Measurements from ENCODE around the gene ROBO1. TPM values are rescaled to one million over a fixed set of nuclear protein-coding genes. Genes with fewer than 3 reads are reported as not detected.
A peak's percentile ranks its signal among the peaks of the same experiment; 100 is the strongest.

Gene ROBO1
- total RNA-seq, 1 experiment from 2014 or later: 67.6 TPM

DNA sequence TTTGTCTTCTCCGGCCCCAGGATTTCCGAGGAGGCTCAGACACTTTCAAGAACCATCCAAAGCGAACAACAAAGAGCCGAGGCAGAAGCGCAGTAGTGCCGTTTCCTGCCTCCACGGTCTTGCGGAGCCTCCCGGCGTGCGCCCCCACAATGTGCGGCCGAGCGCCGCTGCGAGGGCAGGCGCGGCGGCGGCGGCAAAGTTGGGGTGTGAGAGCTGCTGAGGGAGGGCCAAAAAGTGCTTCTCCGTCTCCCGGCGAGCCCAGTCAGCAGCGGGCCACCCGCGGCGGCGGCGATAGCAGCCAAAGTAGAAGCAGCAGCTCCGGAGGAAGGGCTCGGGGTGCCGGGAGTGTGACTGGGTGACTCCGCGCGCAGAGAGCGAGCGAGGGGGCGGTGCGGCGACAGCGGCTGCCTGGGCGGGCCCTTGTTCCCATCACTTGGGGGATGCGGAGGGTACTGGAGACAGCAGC lies 749.1 kb downstream of the ROBO1 start:
- no TSS peak for BruUV-seq (replicated peaks)
- H3K36me3 ChIP-seq (ENCODE audit: insufficient read depth, low read length, poor library complexity, severe bottlenecking): no peaks in the 10 kb centered on the region
- peak overlapping the region; percentile 99 for H3K27ac ChIP-seq (ENCODE audit: low read depth, low read length, poor library complexity, severe bottlenecking)
- H3K4me3 ChIP-seq (ENCODE audit: low read depth, low read length, poor library complexity, severe bottlenecking): peak overlapping the region; percentile 91
- ChIA-PET POLR2A (ENCODE audit: low non-redundant PET) (interaction anchor here (0.6 to 0.7 kb wide), 2 partner anchors 28 to 407 kb away, joined by 3 read pairs; no protein-coding TSS in a partner anchor), CTCF (interaction anchor here (0.6 to 1.0 kb wide), 2 partner anchors 30 to 344 kb away, joined by 3 to 5 read pairs; no protein-coding TSS in a partner anchor)
- DNase-seq (ENCODE audit: low spot score): peak; percentile 87
- no peaks in the 10 kb centered on the region for H3K27me3 ChIP-seq (replicated peaks; ENCODE audit: insufficient read depth, low read depth, low read length, poor library complexity)
- TF ChIP-seq CTCF (conservative IDR thresholded peaks at IDR 0.05; ENCODE audit: low read depth, low read length): peak; percentile 42; the same call in 1 of the 2 replicates
- no peak for TF ChIP-seq EZH2 (IDR thresholded peaks at IDR 0.05; ENCODE audit: borderline replicate concordance, low read depth, low read length, poor library complexity, severe bottlenecking)
- no peaks in the 10 kb centered on the region for H3K9me3 ChIP-seq (ENCODE audit: low read depth, low read length, poor library complexity, severe bottlenecking)
- intact Hi-C loops (cut with micrococcal nuclease; ENCODE audit: unreplicated experiment): loop anchor here (5.0 kb wide), 4 partner anchors 41 to 356 kb away; no protein-coding TSS in a partner anchor
- peaks cover 34% of the 10 kb centered on the region for H3K4me1 ChIP-seq (ENCODE audit: insufficient read depth, low read length, poor library complexity, severe bottlenecking)

- Histone ChIP-seq H3K36me3 (ENCODE audit: insufficient read depth, low read length, poor library complexity, severe bottlenecking) (no peaks in the 10 kb centered on the region), H3K27ac (ENCODE audit: low read depth, low read length, poor library complexity, severe bottlenecking) (peak overlapping the region; percentile 99), H3K4me3 (ENCODE audit: low read depth, low read length, poor library complexity, severe bottlenecking) (peak overlapping the region; percentile 91), H3K27me3 (replicated peaks; ENCODE audit: insufficient read depth, low read depth, low read length, poor library complexity) (no peaks in the 10 kb centered on the region), H3K9me3 (ENCODE audit: low read depth, low read length, poor library complexity, severe bottlenecking) (no peaks in the 10 kb centered on the region), H3K4me1 (ENCODE audit: insufficient read depth, low read length, poor library complexity, severe bottlenecking) (peaks cover 39% of the 10 kb centered on the region)
- ChIA-PET POLR2A (ENCODE audit: low non-redundant PET) (no interaction called here), CTCF (interaction anchor here (1.0 kb wide), 1 partner anchor 30 kb away, joined by 5 read pairs; no protein-coding TSS in a partner anchor)
- DNase-seq (ENCODE audit: low spot score): no peak
- intact Hi-C loops (cut with micrococcal nuclease; ENCODE audit: unreplicated experiment): loop anchor here (5.0 kb wide), 4 partner anchors 41 to 356 kb away; no protein-coding TSS in a partner anchor
- TF ChIP-seq CTCF (conservative IDR thresholded peaks at IDR 0.05; ENCODE audit: low read depth, low read length) (no peak), EZH2 (IDR thresholded peaks at IDR 0.05; ENCODE audit: borderline replicate concordance, low read depth, low read length, poor library complexity, severe bottlenecking) (no peak)
- no TSS peak for BruUV-seq (replicated peaks)
Observed at GRCh38 chr3:79018265-79018664, 749.5 kb downstream of the ROBO1 start.

DNA sequence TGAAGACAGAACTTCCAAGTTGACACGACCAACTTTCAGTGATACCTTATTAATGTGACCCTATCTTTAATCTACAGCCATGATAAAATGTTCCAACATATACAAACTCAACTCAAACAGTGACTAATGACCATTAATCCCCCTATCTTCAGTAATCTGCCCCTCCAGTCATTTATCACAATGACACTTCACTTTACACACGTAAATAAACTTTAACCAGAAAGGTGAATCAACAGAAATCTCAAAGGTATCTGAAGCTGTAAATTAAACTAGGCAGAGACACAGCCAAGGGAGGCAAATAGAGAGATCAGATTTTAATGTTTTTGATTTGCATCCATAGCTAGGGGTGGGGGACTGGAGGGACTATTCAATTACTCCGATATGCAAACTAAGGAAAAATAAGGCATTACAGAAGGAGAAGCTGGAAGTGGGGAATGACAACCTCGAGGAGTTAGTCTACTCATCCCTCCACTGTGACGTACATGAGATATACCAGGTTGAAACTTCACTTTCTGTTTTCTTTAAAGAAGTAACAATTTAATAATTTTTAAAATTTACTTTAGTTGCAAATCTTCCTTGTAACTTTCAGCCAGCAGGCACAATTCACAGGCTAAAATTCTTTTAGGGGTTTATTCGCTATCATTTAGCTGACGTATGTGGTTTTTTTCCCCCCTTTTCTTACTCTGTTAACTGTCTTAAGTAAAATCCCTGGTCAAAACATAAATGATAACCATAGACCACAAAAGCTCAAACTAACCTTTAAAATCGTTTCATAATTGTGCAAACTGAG lies 751.0 kb downstream of the ROBO1 start:
- Histone ChIP-seq H3K27me3 (replicated peaks; ENCODE audit: insufficient read depth, low read depth, low read length, poor library complexity) (no peaks in the 10 kb centered on the region), H3K9me3 (ENCODE audit: low read depth, low read length, poor library complexity, severe bottlenecking) (no peaks in the 10 kb centered on the region), H3K4me3 (ENCODE audit: low read depth, low read length, poor library complexity, severe bottlenecking) (peak overlapping the region; percentile 91), H3K36me3 (ENCODE audit: insufficient read depth, low read length, poor library complexity, severe bottlenecking) (no peaks in the 10 kb centered on the region), H3K27ac (ENCODE audit: low read depth, low read length, poor library complexity, severe bottlenecking) (peak overlapping the region; percentile 99), H3K4me1 (ENCODE audit: insufficient read depth, low read length, poor library complexity, severe bottlenecking) (peaks cover 54% of the 10 kb centered on the region)
- POLR2A ChIA-PET (ENCODE audit: low non-redundant PET): no interaction called here
- TF ChIP-seq EZH2 (IDR thresholded peaks at IDR 0.05; ENCODE audit: borderline replicate concordance, low read depth, low read length, poor library complexity, severe bottlenecking) (no peak), CTCF (conservative IDR thresholded peaks at IDR 0.05; ENCODE audit: low read depth, low read length) (no peak)
- no peak for DNase-seq (ENCODE audit: low spot score)
- intact Hi-C loops (cut with micrococcal nuclease; ENCODE audit: unreplicated experiment): loop anchor here (5.0 kb wide), 4 partner anchors 39 to 354 kb away; no protein-coding TSS in a partner anchor
- CTCF ChIA-PET: no interaction called here
- BruUV-seq (replicated peaks): no TSS peak

Measured in A673 (cell line).